HCT116 (cell line): ENCODE measurements around the gene UMODL1. TPM values are rescaled to one million over a fixed set of nuclear protein-coding genes. Genes with fewer than 3 reads are reported as not detected.

Experiments
- ATAC-seq: fragments of 200-7000 bp; cut with Tn5 transposase; 2 replicates; pipeline ENCODE4 v1.9.1; 2020; ENCODE audit warnings: mild to moderate bottlenecking, moderate library complexity
- BruUV-seq: library from RNA; stranded (reverse); fragments of 400-500 nt; replicated peaks from 2 replicates; lab custom pipeline; 2021; lab: Mats Ljungman, UMichigan
- CTCF ChIA-PET: fragments of 300-600 bp; sonication (Branson Sonifier 250); formaldehyde crosslinking; loops from one replicate; lab custom pipeline; 2021; ENCODE audit warnings: antibody characterized with exemption; lab: Charles Lee
- POLR2A ChIA-PET: fragments of 300-600, 350-600 bp; sonication (Branson Sonifier 250); formaldehyde crosslinking; loops from one replicate; lab custom pipeline; 2021; ENCODE audit warnings: antibody characterized with exemption; lab: Charles Lee
- RAD21 ChIA-PET, 2 experiments: fragments of 300-600 bp; sonication (Branson Sonifier 250); formaldehyde crosslinking; loops; one replicate each; lab custom pipeline; 2023; ENCODE audit warnings: low total read pairs in 2 of 2; ENCODE audit not compliant: uncharacterized antibody in 2 of 2, unreplicated experiment in 2 of 2, low non-redundant PET in 1 of 2; lab: Charles Lee
- DNase-seq: peaks from one replicate; pipeline ENCODE4 v3.0.0-alpha.2; 2010; ENCODE audit warnings: low read depth, low spot score
- H2AFZ ChIP-seq: fragments of 200-600 bp; shearing (Covaris generic), sonication (generic); 2 replicates; pipeline ENCODE4 v1.6.1; 2017; ENCODE audit warnings: low read depth, mixed run types, mixed read lengths, antibody characterized with exemption, low read length; ENCODE audit not compliant: poor library complexity, severe bottlenecking
- H3K27ac ChIP-seq: 2 replicates; pipeline ENCODE4 v1.5.1; 2012; ENCODE audit warnings: low read depth, low read length
- H3K27me3 ChIP-seq: fragments of 200-600 bp; sonication (generic); 2 replicates; pipeline ENCODE4 v1.6.1; 2016; ENCODE audit warnings: mixed run types, low read length, mixed read lengths; ENCODE audit not compliant: insufficient read depth
- H3K36me3 ChIP-seq, 2 experiments: fragments of 200-500 bp in 1 of 2; fragments of 200-600 bp in 1 of 2; sonication (Bioruptor generic) in 1 of 2; sonication (generic) in 1 of 2; 2 replicates each; pipeline versions ENCODE4 v1.5.1 to v1.6.1; 2014 to 2016; ENCODE audit warnings: low read length in 2 of 2, inconsistent platforms in 1 of 2, mixed read lengths in 1 of 2, mixed run types in 1 of 2; ENCODE audit not compliant: insufficient read depth in 2 of 2, control insufficient read depth in 1 of 2
- H3K4me1 ChIP-seq, 2 experiments: fragments of 200-600 bp in 1 of 2; sonication (generic) in 1 of 2; 2 replicates each; pipeline versions ENCODE4 v1.5.1 to v1.6.1; 2012 to 2017; ENCODE audit warnings: low read length in 2 of 2, inconsistent platforms in 1 of 2, mild to moderate bottlenecking in 1 of 2, mixed read lengths in 1 of 2, mixed run types in 1 of 2, moderate library complexity in 1 of 2; ENCODE audit not compliant: insufficient read depth in 2 of 2, control insufficient read depth in 1 of 2
- H3K4me2 ChIP-seq: fragments of 200-600 bp; sonication (generic); 2 replicates; pipeline ENCODE4 v1.6.1; 2017; ENCODE audit warnings: mixed run types, low read length, mixed read lengths
- H3K4me3 ChIP-seq, 2 experiments: fragments of 200-600 bp in 1 of 2; sonication (generic) in 1 of 2; replicated peaks in 1 of 2; 2 replicates each; pipeline ENCODE4 v1.5.1; 2011 to 2016; ENCODE audit warnings: low read length in 2 of 2, control low read depth in 1 of 2, low read depth in 1 of 2, mild to moderate bottlenecking in 1 of 2, mixed read lengths in 1 of 2, mixed run types in 1 of 2
- H3K79me2 ChIP-seq: fragments of 200-600 bp; sonication (generic); 2 replicates; pipeline ENCODE4 v1.6.1; 2017; ENCODE audit warnings: mild to moderate bottlenecking, mixed run types, low read length, moderate library complexity, mixed read lengths; ENCODE audit not compliant: insufficient read depth
- H3K9ac ChIP-seq: fragments of 200-600 bp; sonication (generic); 2 replicates; pipeline ENCODE4 v1.6.1; 2016; ENCODE audit warnings: low read length, mixed read lengths
- H3K9me2 ChIP-seq: fragments of 200-600 bp; sonication (generic), shearing (Covaris generic); 2 replicates; pipeline ENCODE4 v1.6.1; 2017; ENCODE audit warnings: mixed run types, mild to moderate bottlenecking, moderate library complexity; ENCODE audit not compliant: insufficient read depth
- H3K9me3 ChIP-seq, 2 experiments: fragments of 200-500 bp in 1 of 2; fragments of 200-600 bp in 1 of 2; sonication (Bioruptor generic) in 1 of 2; sonication (generic) in 1 of 2; 2 replicates each; pipeline ENCODE4 v1.6.1; 2014 to 2017; ENCODE audit warnings: low read length in 2 of 2, mixed read lengths in 2 of 2, inconsistent platforms in 1 of 2, low read depth in 1 of 2, mild to moderate bottlenecking in 1 of 2, mixed run types in 1 of 2, moderate library complexity in 1 of 2; ENCODE audit not compliant: control insufficient read depth in 1 of 2, insufficient read depth in 1 of 2
- H4K20me1 ChIP-seq: fragments of 200-600 bp; sonication (generic), shearing (Covaris generic); 2 replicates; pipeline ENCODE4 v1.6.1; 2017; ENCODE audit warnings: mixed run types, mild to moderate bottlenecking, moderate library complexity; ENCODE audit not compliant: insufficient read depth
- RAD21 ChIP-seq: IDR thresholded peaks from 2 replicates; pipeline ENCODE4 v1.6.1; 2012; ENCODE audit warnings: low read depth, mild to moderate bottlenecking
- SIN3A ChIP-seq: IDR thresholded peaks from 2 replicates; pipeline ENCODE4 v1.6.1; 2012; ENCODE audit warnings: low read depth
- SP1 ChIP-seq: IDR thresholded peaks from 2 replicates; pipeline ENCODE4 v1.6.1; 2012; ENCODE audit warnings: low read depth
- ZFX ChIP-seq: fragments of 450-650 bp; IDR thresholded peaks from 2 replicates; pipeline ENCODE4 v1.6.1; 2017
- intact Hi-C: fragments of 100-400 bp; cut with micrococcal nuclease; formaldehyde crosslinking; loops from 2 replicates; pipeline ENCODE4 v1.10.0; 2022
- total RNA-seq: library from RNA; stranded (reverse); gene quantifications from one replicate; pipeline ENCODE4 v1.2.1, GENCODE V29; 2021; ENCODE audit not compliant: unreplicated experiment
- TF ChIP-seq, protein P1 (sequence below): IDR thresholded peaks from 2 replicates; pipeline ENCODE4 v1.6.1; 2012

The UMODL1 gene
- total RNA-seq, 1 experiment from 2014 or later, result not detected

- POLR2A ChIA-PET, result no interaction called here
- no peak for ATAC-seq
- no peak for DNase-seq
- TF ChIP-seq SP1 (no peak), SIN3A (no peak)
- TF ChIP-seq, protein P1, sequence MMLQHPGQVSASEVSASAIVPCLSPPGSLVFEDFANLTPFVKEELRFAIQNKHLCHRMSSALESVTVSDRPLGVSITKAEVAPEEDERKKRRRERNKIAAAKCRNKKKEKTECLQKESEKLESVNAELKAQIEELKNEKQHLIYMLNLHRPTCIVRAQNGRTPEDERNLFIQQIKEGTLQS, result no peak
- TF ChIP-seq, all 23 proteins: peak for 0
- Histone ChIP-seq H2AFZ (no peak overlapping the region), H3K9me3 (no peaks in the 10 kb centered on the region), H3K79me2 (no peaks in the 10 kb centered on the region), H3K36me3 (no peaks in the 10 kb centered on the region), H3K4me2 (no peak overlapping the region), H3K27me3 (peaks cover 17% of the 10 kb centered on the region; the same call in 1 of the 2 replicates), H3K4me1 (peaks cover 0 to 8% of the 10 kb centered on the region in 2 experiments; a peak in 2 of 4 replicates), H3K4me3 (no peak overlapping the region), H3K27ac (no peak overlapping the region), H3K9me2 (no peaks in the 10 kb centered on the region), H3K9ac (no peak overlapping the region), H4K20me1 (no peaks in the 10 kb centered on the region)
- RAD21 ChIA-PET, result no interaction called here
- intact Hi-C loops, result no loop called here
- CTCF ChIA-PET, result no interaction called here
- BruUV-seq, result no TSS peak
Observed at GRCh38 chr21:42067531-42068255, 3.4 kb upstream of the UMODL1 start.

DNA sequence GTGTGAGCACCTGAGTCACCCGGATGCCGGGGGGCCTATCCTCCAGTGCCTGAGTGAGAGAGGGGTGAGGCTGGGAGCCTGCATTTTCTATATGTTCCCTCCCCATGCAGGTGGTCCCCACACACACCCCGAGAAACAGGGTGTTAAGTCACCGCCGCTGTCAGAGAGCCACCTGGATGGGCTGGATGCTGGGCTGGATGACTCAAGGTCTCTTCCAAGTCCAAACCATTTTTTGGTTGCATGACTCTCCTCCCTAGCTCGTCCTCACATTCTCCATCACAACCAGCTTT, 2.9 kb upstream of the UMODL1 start:
- ChIA-PET RAD21 (no interaction called here), CTCF (no interaction called here), POLR2A (no interaction called here)
- no peak for ATAC-seq
- DNase-seq, result no peak
- Histone ChIP-seq H3K4me3 (no peak overlapping the region), H3K9ac (no peak overlapping the region), H3K79me2 (no peaks in the 10 kb centered on the region), H2AFZ (no peak overlapping the region), H3K9me2 (no peaks in the 10 kb centered on the region), H3K36me3 (no peaks in the 10 kb centered on the region), H3K4me2 (no peak overlapping the region), H3K4me1 (peaks cover 0 to 8% of the 10 kb centered on the region in 2 experiments; a peak in 2 of 4 replicates), H3K27ac (no peak overlapping the region), H3K27me3 (peaks cover 17% of the 10 kb centered on the region; the same call in 1 of the 2 replicates), H4K20me1 (no peaks in the 10 kb centered on the region), H3K9me3 (no peaks in the 10 kb centered on the region)
- BruUV-seq, result no TSS peak
- no peak for TF ChIP-seq RAD21
- TF ChIP-seq ZFX, result no peak
- TF ChIP-seq, all 23 proteins: peak for 0
- intact Hi-C loops, result no loop called here
